Stimulated activated CD8-positive, alpha-beta memory T cell treated with anti-CD3 and anti-CD28 coated beads, Interleukin-7, amount 100 ng/mL, for 4 hours (primary cell): ENCODE data around the gene ADCK2.
"Not testable (repeated sequence)": the region's sequence is repeated elsewhere in the genome, so short reads cannot be mapped to it uniquely, and the experiment has no call there.

Experiments used
- DNase-seq, 2 donors: peaks; one replicate each; pipeline ENCODE4 v3.0.0-alpha.2; 2020; ENCODE audit warnings: low read depth in 2 of 2

ADCK2 gene, protein sequence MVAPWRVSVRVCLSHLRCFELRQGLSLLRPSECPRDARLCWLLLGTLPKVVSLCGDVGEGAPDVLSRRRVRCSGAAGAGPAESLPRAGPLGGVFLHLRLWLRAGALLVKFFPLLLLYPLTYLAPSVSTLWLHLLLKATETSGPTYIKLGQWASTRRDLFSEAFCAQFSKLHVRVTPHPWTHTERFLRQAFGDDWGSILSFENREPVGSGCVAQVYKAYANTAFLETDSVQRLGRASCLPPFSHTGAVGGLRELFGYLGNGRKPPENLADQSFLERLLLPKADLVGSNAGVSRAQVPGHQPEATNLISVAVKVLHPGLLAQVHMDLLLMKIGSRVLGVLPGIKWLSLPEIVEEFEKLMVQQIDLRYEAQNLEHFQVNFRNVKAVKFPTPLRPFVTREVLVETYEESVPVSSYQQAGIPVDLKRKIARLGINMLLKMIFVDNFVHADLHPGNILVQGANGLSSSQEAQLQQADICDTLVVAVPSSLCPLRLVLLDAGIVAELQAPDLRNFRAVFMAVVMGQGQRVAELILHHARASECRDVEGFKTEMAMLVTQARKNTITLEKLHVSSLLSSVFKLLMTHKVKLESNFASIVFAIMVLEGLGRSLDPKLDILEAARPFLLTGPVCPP

DNA sequence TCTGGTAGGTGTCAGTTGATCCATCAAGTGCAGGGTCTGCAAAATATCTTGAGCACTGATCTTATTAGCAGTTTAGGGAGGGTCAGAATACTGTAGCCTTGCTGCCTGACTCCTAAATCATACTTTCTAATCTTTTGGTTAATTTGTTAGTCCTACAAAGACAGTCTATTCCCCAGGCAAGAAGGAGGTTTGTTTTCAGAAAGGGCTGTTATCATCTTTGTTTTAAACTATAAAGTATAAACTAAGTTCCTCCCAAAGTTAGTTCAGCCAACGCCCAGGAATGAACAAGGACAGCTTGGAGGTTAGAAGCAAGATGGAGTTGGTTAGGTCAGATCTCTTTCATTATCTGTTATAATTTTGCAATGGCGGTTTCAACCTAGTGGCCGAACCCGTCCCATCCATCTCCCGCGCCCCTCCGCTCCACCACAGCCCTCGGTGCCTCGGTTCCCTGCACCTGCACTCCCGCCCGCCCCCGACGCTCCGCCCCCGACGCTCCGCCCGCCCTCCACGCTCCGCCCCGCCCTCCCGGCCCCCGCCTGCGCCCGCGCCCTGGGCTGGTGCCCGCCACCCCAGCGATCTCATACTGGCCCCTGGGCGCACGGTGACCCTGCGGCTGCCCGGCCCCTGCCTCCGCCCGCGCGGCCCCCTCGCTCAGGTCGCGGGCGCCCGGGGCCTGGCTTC is at the start of gene ADCK2:
ADCK2 (plus strand) TSS at position 564 of the 681 bp plus-strand sequence. CDS start 386 bp downstream, outside the sequence.
- peak; percentile 25 to 59 for DNase-seq

DNA sequence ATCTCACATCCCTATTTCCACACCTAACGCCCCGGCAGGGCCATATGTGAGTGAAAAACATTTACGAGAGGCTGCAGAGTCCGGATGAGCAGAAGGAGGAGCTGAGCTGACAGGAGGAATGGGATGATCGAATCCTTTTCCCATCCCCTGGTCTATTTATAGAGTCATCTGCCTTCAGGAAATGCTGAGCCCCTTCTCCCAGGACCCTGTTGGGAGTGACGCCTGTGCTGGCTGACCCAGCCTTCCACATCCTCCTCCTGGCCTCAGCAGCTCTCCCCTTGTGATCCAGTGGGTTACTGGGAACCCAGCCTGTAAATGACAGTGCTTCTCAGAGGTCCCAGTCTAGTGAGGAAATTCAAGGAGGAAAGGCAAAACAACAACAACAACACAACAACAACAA is 48.8 kb upstream of the ADCK2 start:
- DNase-seq, result no peak

DNA sequence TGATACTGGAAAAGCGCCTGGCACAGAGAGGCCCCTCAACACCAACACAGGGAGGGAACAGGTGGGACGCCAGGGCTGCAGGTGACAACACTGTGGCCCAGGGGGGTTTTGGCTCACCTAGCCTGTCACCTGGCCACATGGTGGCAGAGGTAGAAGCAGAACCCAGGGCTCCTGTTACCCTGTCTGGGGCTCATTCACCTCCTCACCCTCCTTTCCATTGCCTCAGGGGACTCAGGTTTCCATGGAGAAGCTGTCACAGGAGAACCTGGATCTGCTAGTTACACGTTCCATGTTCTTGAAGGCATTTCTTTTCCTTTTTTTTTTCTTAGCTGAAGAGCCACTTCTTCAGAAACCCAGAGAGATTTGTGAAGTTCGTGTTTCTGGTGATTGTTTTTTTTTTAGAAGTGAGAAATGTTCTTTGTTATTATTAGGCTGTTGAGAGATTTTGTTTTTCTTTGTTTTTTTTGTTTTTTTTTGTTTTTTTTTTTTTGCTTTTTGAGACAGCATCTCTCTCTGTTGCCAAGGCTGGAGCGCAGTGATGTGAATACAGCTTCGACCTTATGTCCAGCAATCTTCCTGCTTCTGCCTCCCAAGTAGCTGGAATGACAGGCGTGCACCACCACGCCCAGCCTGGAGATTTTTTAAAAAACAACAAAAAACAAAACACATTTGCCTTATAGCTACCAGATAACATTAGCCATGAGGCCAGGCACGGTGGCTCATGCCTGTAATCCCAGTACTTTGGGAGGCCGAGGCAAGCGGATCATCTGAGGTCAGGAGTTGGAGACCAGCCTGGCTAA is 48.2 kb upstream of the ADCK2 start:
- no peak for DNase-seq

DNA sequence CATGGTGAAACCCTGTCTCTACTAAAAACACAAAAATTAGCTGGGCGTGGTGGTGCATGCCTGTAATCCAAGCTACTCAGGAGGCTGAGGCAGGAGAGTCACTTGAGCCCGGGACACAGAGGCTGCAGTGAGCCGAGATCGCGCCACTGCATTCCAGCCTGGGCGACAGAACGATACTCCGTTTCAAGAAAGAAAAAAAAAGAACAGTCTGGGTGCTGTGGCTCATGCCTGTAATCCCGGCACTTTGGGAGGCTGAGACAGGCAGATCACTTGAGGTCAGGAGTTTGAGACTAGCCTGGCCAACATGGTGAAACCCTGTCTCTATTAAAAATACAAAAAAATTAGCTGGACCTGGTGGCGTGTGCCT is 47.6 kb upstream of the ADCK2 start:
- DNase-seq, result not testable (repeated sequence)

DNA sequence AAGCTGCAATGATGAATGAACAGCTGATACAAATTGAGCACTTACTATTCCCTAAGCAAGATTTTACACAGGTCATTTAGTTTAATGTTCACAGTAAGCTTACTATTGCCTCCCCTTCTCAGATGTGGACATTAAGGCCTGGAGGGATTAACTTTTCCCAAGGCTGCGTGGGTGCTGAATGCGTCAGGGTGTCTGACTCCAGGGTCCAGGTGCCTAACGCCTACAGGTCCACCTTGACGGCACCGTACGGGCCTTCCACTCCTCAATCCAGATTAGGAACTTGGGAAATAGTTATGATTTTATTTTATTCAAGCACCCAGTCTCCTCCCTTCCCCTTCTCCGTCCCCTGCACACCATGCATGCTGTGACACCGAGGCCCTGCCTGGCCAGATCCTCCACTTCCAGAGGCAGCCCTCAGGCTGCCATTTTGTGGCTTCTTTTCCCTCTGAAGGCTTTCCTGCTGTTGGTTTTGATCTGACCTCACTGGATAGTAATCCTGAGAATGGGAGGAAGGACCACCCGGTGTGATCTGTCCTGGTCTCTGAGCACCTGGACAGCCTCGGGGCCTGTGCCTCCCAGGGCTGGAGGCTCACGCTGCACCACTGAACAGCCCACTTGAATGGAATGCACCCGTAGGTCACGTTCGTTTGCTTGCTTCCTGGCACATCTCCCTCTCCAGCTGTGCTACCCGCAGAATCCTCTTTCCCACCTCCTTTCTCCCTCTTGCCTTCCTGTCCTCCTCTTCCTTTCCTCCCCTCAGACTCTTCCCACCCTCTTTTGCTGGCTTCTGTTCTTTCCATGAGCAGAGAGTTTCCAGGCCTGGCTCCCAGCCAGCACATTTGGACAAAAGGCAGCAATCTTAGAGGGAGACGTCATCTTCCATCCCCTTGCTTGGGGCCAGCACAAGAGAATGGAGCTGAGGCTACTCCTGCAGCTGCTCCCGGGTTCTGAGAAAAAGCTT is 46.6 kb upstream of the ADCK2 start:
- no peak for DNase-seq

DNA sequence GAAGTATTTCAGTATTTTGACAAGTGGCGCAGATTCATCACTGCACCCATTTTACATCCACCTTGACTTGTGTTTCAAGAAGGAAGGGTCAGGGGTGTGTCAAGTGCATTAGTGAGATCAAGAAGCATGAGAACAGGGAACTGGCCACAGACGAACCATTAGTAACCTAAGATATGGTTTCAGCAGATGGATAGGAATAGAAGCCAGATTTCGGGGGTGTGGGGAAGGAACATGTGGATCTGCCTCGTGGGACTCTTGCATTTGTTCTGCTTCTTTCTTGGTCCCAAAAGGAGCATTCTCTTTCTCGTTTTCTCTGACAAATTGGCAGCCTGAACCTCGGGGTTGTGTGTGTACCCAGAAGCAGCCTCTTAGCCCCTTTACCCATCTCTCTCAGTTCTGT is 41.7 kb upstream of the ADCK2 start:
- no peak for DNase-seq

DNA sequence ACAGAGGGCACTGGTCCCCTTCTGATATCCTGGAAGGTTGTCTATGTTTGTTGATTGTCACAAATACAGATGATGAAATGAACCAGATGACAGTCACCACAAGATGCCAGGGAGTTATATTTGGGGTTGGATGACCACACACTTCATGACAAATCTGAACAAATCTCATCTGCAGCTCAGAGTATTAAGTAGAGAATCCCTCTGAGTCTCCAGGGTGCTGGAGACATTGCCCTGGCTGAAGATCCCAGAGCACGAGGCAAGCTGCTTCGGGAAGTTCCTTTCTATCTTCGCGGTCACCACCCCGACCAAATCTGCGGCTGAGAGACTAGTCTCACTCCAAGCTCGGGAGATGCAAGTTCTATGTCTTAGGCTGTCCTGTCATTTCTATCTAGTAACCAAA is 41.1 kb upstream of the ADCK2 start:
- no peak for DNase-seq

DNA sequence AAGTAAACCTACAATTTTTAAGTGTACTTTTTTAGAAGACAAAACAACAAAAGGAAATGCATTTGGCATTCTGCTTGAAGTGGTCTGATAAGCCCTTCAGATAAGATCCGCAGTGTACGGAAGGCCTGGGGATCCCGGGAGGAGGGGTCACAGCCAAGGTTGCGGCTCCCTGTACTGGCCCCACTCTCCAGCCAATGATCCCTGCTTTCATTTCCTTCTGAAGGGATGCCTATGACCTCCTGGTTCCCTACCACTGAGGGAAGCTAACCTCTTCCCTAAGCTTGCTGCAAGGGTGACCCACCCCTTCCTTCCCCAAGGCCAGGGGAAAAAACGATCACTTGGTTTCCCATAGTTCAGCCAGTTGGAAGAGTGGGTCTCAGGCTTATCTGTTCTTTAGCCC is 37.4 kb upstream of the ADCK2 start:
- no peak for DNase-seq

DNA sequence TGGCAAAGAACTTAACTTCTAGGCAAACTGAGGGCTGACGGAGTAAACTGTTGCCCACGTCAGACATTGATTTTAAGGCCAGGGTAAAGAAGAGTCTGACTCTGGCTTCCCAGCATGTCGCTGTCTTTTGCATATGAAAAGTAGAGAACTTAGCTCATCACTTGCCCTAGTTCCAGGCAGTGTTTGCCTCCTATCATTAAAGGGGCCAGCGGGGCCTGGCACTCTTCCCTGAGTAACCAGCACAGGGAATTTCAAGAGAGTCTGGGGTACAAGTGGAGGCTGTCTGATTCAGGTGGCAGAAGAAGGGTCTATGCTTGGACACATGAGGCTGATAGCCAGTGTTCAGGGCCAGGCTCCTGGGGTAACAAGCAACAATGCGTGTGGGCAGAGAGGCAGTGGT is 36.9 kb upstream of the ADCK2 start:
- no peak for DNase-seq

DNA sequence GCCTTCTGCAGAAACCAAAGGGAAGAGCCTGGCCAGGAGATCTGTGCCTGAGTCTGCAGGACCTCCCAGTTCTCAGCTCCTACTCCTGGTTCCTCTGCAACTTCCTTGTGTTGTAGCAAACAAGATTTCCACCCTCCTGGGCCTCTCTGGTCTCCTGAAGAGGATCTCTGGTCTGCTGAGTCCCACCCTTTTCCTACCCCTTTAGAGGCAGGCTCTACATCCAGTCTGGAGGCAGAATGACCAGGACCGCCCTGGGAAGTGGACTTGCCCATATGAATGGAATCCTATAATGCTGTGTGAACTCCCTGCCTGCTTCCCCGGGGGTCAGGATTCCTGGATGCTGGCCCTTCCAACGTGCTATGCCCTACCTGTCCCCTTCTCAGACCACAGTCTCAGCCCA is 35.3 kb upstream of the ADCK2 start:
- DNase-seq, result no peak

DNA sequence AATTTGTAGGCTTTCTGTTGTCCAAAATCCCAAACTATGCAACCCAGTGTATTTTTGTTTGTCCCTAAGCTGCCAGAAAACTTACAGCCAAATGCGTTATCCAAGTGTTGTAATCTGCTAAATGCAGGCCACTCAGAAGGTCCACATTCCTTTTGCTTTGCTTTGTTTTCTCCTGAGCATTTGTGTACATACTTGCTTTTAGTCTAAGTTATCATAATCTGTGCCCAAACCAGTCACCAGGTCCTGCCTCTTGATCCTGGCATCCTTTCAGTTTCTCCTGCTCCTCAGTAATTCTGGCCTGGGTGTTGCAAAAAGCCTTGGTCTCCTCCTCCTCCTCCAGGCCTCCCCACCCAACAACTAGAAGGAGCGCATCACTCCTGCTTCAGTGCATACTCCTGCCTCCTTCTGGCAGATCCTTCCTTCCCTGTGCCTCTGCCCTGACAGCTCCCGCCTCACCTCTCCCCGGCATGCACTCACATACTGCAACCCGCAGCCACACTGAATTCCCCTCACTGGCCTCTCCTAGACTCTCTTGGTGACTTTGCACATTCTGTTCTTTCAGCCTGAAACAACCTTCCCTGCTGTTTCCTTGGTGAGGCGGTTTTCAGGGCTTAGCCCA is 34.5 kb upstream of the ADCK2 start:
- DNase-seq, result no peak

DNA sequence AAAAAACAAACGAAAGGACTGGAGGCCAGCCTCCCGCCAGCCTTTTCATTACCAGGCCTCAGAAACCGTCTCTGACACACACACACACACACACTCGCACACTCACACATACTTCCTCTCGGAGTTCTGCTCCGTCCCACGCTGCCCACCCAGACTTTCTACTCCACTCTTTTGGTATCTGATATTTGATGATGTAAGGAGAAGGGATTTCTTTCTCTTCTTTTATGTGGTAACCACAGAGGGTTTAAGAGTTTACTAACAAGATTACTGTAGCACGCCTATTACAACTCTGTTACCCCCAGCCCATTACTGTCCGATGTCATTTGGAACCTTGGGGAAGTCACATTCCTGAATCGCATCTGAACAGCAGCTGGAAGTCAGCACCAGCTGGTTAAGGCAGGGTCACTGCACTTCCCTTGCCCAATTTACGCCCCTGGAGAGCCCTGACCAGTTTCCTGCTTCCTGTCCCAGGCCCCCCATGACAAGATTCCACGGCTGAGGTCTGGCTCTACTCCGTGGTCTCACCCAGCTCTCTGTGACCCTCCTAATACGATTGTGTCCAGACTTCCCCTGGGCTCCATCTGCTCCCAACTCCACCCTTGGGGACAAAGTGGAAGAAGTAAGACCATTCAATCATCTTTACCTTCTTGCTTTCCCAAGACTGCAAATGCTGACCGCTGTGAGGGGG is 33.2 kb upstream of the ADCK2 start:
- peak in 1 of 2 donors; percentile 5 for DNase-seq

DNA sequence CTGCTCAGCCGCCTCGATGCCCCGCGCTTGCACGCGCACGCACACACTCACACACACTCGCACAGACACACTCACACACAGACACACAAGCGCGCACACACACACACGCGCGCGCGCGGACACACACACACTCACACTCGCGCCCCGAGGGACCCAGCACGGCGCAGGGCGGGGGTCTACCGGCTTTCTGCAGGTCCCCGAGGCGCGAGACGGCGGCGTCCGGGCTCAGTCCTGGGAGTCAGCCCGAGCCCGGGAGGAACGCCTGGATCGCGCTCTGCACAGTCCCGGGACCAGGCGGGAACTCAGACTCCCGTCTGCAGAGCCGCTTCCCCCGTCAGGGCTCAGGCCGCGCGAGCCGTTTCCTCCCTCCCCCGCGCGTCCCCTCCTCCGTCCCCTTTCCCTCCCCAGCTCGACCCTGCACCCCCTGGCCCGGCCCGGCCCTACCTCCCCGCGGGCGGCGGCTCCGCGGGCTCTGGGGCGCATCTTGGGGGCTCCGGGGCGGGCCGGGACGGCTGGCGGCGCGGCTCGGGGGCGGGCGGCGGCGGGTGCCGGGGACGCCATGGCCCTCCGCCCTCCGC is 32.6 kb upstream of the ADCK2 start:
- no peak for DNase-seq

DNA sequence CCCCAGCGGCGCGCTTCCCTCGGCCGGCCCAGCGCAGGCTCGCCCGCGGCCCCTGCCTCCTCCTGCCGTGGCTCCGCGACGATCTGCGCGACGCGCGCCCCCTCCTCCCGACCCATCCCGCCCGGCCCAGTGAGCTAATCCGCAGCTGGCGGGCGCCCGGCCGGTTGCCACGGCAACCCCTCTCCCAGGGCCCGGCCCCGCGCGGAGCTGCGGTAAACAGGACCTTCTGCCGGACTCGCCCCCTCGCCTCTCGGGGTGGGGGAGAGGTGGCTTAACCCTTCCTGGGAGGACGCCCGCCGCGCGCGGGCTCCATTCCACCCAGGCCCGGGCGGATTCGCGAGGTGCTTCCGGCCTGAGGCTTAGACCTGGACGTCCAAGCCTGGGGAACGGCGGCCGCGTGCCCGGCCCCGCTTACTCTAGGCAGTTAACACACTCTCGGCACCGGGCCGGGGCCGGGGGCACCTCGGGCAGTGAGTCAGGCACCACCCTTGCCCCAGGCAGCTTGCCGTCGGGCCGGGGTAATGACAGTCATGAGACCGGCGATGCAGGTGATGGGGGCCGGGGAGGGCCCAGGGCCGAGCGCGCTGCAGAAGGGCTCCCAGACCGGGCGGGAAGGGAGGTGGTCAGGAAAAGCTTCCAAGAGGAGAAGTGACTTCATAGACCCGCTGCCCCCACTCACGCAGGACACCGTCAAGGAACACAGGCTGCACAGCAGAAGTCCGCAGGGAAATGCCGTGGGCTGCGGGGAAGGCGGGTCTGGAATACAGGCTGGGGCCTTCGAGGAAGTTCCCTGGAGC is 31.8 kb upstream of the ADCK2 start, which contains the start of gene DENND2A:
DENND2A (minus strand) TSS at position 87 of the 797 bp plus-strand sequence. CDS start 38,416 bp downstream, outside the sequence.
- DNase-seq, result no peak

DNA sequence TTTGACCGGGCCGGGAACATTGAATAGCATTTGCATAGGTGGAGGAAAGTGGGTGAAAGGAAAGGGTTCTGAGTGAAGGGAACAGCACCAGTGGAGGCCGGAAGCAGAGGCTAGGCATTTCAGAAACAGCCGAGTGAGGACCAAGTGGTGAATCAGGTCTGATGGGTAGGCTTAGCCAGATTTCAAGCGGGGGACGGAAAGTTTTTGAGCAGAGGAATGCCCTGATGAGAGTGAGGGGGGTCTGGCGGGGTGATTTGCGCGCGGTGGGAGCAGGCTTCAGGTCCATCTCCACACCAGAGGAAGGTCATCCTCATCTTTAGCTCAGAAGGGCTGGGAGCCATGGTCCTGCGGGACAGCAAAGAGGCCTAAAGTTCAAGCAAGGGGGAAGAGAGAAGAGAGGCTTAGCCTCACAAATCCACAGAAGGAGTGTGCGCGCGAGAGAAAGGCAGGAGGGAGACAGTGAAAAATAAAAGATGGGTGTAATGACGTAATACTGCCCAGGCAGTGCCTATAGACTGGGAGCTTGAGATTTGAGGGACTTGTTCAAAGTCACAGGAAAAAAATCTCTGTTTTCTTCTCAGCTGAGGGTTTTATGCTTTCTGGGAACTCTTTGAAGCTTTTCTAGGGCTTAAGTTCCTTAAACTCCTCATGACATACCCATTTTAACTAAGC is 31.1 kb upstream of the ADCK2 start:
- no peak for DNase-seq

DNA sequence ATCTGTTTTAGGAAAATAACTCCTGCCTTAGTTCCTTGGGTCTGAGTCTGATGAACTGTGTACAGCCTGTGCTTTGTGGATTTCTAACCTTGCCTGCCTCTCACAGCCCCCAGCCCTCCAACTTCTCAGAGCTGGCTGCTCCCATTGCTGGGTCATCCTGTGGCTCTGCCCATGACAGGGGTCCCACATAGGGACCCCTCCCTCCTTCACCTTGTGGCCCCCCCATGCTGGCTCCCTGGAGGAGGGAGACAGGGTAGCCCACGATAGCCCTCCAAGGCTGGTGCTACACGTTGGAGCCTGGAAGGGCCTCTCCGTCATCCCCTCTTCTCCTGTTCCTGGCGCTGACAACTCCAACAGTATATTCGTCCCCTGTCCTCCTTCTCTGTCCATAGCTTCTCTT is 29.3 kb upstream of the ADCK2 start:
- DNase-seq, result no peak

DNA sequence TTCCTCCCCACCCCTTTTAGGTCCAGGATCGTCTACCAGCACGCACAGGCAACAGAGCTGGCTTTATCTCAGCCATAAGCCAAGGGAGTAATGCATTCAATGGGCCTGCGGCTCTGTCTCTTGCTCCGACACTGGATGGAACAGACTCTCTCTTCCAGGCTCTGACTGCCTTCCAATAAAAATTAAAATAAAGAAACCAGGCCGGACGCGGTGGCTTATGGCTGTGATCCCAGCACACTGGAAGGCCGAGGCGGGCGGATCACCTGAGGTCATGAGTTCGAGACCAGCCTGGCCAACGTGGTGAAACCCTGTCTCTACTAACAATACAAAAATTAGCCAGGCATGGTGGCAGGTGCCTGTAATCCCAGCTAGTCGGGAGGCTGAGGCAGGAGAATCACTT is 28.0 kb upstream of the ADCK2 start:
- DNase-seq, result not testable (repeated sequence)
